IMR-90 (cell line): Measurements from ENCODE around the gene RCAN2. TPM values are rescaled to one million over a fixed set of nuclear protein-coding genes. Genes with fewer than 3 reads are reported as not detected.
"Not testable (repeated sequence)": the region's sequence is repeated elsewhere in the genome, so short reads cannot be mapped to it uniquely, and the experiment has no call there.

Experiments used
- ATAC-seq: fragments of 200-7000 bp; cut with Tn5 transposase; 2 replicates; pipeline ENCODE4 v1.9.1; 2020; ENCODE audit warnings: low read depth, mild to moderate bottlenecking, moderate library complexity
- BruUV-seq: library from RNA; stranded (reverse); fragments of 400-500 nt; replicated peaks from 2 replicates; lab custom pipeline; 2021; lab: Mats Ljungman, UMichigan
- CTCF ChIA-PET: fragments of 300-600 bp; formaldehyde crosslinking; extraction: SDS; loops from one replicate; lab custom pipeline; 2021; ENCODE audit warnings: antibody characterized with exemption; lab: Yijun Ruan, JAX
- POLR2A ChIA-PET: fragments of 300-600 bp; sonication (Branson Sonifier 250); formaldehyde crosslinking; loops from one replicate; lab custom pipeline; 2022; ENCODE audit warnings: antibody characterized with exemption; ENCODE audit not compliant: unreplicated experiment; lab: Charles Lee
- DNase-seq: peaks from one replicate; pipeline ENCODE4 v3.0.0; 2013
- H2AFZ ChIP-seq: replicated peaks from 2 replicates; pipeline ENCODE3; 2013; ENCODE audit warnings: low read length, mild to moderate bottlenecking; ENCODE audit not compliant: poor library complexity
- H2AK5ac ChIP-seq: 2 replicates; pipeline ENCODE4 v1.6.1; 2013; ENCODE audit warnings: low read depth, low read length, inconsistent platforms
- H2AK9ac ChIP-seq: replicated peaks from 2 replicates; pipeline ENCODE3; 2013; ENCODE audit warnings: mild to moderate bottlenecking, low read depth, low read length, moderate library complexity; ENCODE audit not compliant: poor library complexity
- H2BK120ac ChIP-seq: 2 replicates; pipeline ENCODE4 v1.6.1; 2013; ENCODE audit warnings: low read depth, low read length, inconsistent platforms
- H2BK15ac ChIP-seq: 3 replicates; pipeline ENCODE4 v1.6.1; 2013; ENCODE audit warnings: low read depth, low read length, inconsistent platforms
- H2BK20ac ChIP-seq: 2 replicates; pipeline ENCODE4 v1.6.1; 2013; ENCODE audit warnings: low read depth, mild to moderate bottlenecking, inconsistent platforms, low read length, moderate library complexity
- H2BK5ac ChIP-seq: 2 replicates; pipeline ENCODE4 v1.6.1; 2013; ENCODE audit warnings: mild to moderate bottlenecking, low read depth, low read length, inconsistent platforms; ENCODE audit not compliant: poor library complexity, severe bottlenecking
- H3K14ac ChIP-seq: replicated peaks from 2 replicates; pipeline ENCODE4 v1.6.1; 2013; ENCODE audit warnings: low read depth, low read length, inconsistent platforms
- H3K18ac ChIP-seq: 2 replicates; pipeline ENCODE4 v1.6.1; 2013; ENCODE audit warnings: low read depth, low read length, control low read depth
- H3K23ac ChIP-seq: 2 replicates; pipeline ENCODE4 v1.6.1; 2013; ENCODE audit warnings: low read depth, low read length, inconsistent platforms
- H3K27ac ChIP-seq: 2 replicates; pipeline ENCODE4 v1.5.1; 2013; ENCODE audit warnings: mild to moderate bottlenecking, control low read depth, low read length; ENCODE audit not compliant: insufficient read depth
- H3K27me3 ChIP-seq: 2 replicates; pipeline ENCODE4 v1.6.1; 2013; ENCODE audit warnings: low read length; ENCODE audit not compliant: control insufficient read depth, insufficient read depth
- H3K36me3 ChIP-seq: 2 replicates; pipeline ENCODE4 v1.6.1; 2013; ENCODE audit warnings: low read length, mixed read lengths; ENCODE audit not compliant: control insufficient read depth, insufficient read depth
- H3K4ac ChIP-seq: 2 replicates; pipeline ENCODE4 v1.6.1; 2013; ENCODE audit warnings: low read depth, low read length, inconsistent platforms
- H3K4me1 ChIP-seq: 2 replicates; pipeline ENCODE4 v1.6.1; 2013; ENCODE audit warnings: low read length, mixed read lengths; ENCODE audit not compliant: control insufficient read depth, insufficient read depth
- H3K4me2 ChIP-seq: 2 replicates; pipeline ENCODE4 v1.6.1; 2013; ENCODE audit warnings: low read depth, mild to moderate bottlenecking, control low read depth, low read length, moderate library complexity
- H3K4me3 ChIP-seq: 2 replicates; pipeline ENCODE4 v1.5.1; 2013; ENCODE audit warnings: low read depth, mild to moderate bottlenecking, control low read depth, low read length, moderate library complexity; ENCODE audit not compliant: insufficient read depth
- H3K56ac ChIP-seq: 2 replicates; pipeline ENCODE4 v1.6.1; 2013; ENCODE audit warnings: low read length, inconsistent platforms; ENCODE audit not compliant: insufficient read depth; ENCODE audit errors: extremely low read depth
- H3K79me1 ChIP-seq, 2 experiments: 2 replicates each; pipeline ENCODE4 v1.6.1; 2013; ENCODE audit warnings: low read length in 2 of 2, inconsistent platforms in 1 of 2, low read depth in 1 of 2
- H3K9ac ChIP-seq: 2 replicates; pipeline ENCODE4 v1.6.1; 2013; ENCODE audit warnings: low read depth, low read length, control low read depth
- H3K9me1 ChIP-seq: 2 replicates; pipeline ENCODE4 v1.6.1; 2013; ENCODE audit warnings: low read length, inconsistent platforms; ENCODE audit not compliant: insufficient read depth
- H3K9me3 ChIP-seq: 2 replicates; pipeline ENCODE4 v1.6.1; 2013; ENCODE audit warnings: low read length; ENCODE audit not compliant: control insufficient read depth, insufficient read depth
- H4K20me1 ChIP-seq: 2 replicates; pipeline ENCODE4 v1.6.1; 2013; ENCODE audit warnings: low read length, inconsistent platforms; ENCODE audit not compliant: insufficient read depth
- H4K5ac ChIP-seq: 2 replicates; pipeline ENCODE4 v1.6.1; 2013; ENCODE audit warnings: mild to moderate bottlenecking, low read depth, low read length, control low read depth
- H4K8ac ChIP-seq, 2 experiments: 2 replicates each; pipeline ENCODE4 v1.6.1; 2013; ENCODE audit warnings: low read depth in 2 of 2, low read length in 2 of 2, control low read depth in 1 of 2, inconsistent platforms in 1 of 2
- H4K91ac ChIP-seq: 2 replicates; pipeline ENCODE4 v1.6.1; 2013; ENCODE audit warnings: low read depth, low read length, inconsistent platforms; ENCODE audit not compliant: insufficient read depth
- dilution Hi-C: fragments of 300-500 bp; cut with HindIII; formaldehyde crosslinking; loops from one replicate; pipeline ENCODE4 v1.14.3; 2018; ENCODE audit warnings: low sequenced_read_pairs; ENCODE audit not compliant: unreplicated experiment
- in situ Hi-C: fragments of 300-500 bp; cut with MboI; formaldehyde crosslinking; loops from 3 replicates; pipeline ENCODE4 v1.14.3; 2019; ENCODE audit warnings: low sequenced_read_pairs, inconsistent platforms, mixed read lengths
- intact Hi-C: fragments of 100-400 bp; cut with micrococcal nuclease; formaldehyde crosslinking; loops from 2 replicates; pipeline ENCODE4 v1.10.0; 2022
- polyA plus RNA-seq, 3 experiments: library from polyadenylated mRNA; depleted of rRNA; stranded (reverse); fragments of >200 nt; gene quantifications; 2 replicates each; pipeline ENCODE4 v1.2.3, GENCODE V29; 2012; ENCODE audit warnings: low replicate concordance in 1 of 3
- total RNA-seq: library from RNA; depleted of rRNA; stranded (reverse); fragments of >200 nt; gene quantifications from 2 replicates; pipeline ENCODE4 v1.2.3, GENCODE V29; 2012

The RCAN2 gene
- total and polyA plus RNA-seq, 2 of the 4 experiments (the other 2 are of a cell fraction), result 1.3 to 1.8 TPM

- H4K5ac ChIP-seq, H2BK5ac ChIP-seq, H3K56ac ChIP-seq, POLR2A ChIA-PET, H2BK15ac ChIP-seq, H3K9me3 ChIP-seq, H2AFZ ChIP-seq, H3K36me3 ChIP-seq, H3K27me3 ChIP-seq, H2BK120ac ChIP-seq, H3K4me2 ChIP-seq, ATAC-seq, H3K4me3 ChIP-seq, BruUV-seq, H3K27ac ChIP-seq, H3K9ac ChIP-seq, in situ Hi-C loops, H2AK9ac ChIP-seq, H3K4ac ChIP-seq, DNase-seq, H2BK20ac ChIP-seq, H4K8ac ChIP-seq, H3K79me1 ChIP-seq, H3K9me1 ChIP-seq, H4K20me1 ChIP-seq, intact Hi-C loops, CTCF ChIA-PET, H2AK5ac ChIP-seq, H3K4me1 ChIP-seq, H3K23ac ChIP-seq, H4K91ac ChIP-seq, H3K18ac ChIP-seq, H3K14ac ChIP-seq, dilution Hi-C loops: not testable (repeated sequence)
These were observed 158.8 kb downstream of the RCAN2 start for GRCh38 chr6:46332448-46332847.
